Fibroblast of skin of right biceps (primary cell): ENCODE measurements around the gene SNCA.

Experiments
- DNase-seq: peaks from one replicate; pipeline ENCODE4 v3.0.0-alpha.2; 2013

Gene SNCA

DNA sequence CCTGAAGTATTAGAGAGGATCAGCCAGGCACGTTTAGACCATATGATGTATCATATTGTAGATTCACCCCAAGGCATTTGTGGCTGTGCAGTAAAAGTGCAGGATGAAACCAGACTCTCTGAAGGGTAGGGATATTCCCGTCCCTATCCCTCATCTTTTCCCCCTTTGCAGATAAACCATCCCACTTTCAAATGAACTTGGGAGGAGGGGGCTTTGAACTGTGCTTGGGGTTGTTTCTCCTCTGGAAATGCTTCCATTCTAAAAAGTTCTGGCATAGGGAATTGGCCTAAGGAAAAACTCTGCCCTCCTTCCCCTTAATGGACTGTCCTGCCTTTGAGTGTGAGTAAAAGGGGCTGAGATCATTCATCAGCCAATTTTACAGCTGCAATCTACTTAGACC, 23.8 kb downstream of the SNCA start:
- no peak for DNase-seq

DNA sequence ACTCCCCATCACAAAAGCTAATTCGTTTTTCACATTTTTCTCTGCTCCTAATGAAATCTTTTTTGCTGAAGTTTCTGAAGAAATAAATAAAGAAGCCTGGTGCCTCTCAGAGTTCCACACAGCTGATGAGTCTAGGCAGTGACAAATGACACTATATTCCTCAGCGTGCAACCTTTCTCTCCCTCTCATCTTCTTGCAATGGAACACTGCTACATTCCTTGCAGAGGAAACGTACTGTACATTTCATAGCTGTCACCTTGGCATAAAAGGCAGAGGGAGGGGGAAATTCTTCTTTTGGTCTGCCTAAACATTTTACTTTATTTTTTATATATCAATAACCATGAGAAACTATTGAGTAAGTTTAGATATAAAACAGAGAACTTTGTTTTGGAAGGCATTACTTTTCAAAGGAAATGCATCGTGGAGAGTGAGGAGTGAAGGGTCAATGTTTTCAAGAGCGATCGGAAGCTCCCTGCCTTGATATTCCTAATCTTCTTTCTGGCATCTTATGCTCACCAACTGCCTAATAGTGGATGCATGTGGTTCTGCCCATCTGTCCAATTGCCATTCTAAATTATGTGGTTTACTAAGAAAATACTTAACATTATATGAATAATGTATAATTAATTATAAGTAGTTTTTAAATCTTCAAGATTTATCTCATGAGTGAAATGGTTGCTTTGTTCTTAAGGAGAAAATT, 29.4 kb downstream of the SNCA start:
- DNase-seq, result no peak

DNA sequence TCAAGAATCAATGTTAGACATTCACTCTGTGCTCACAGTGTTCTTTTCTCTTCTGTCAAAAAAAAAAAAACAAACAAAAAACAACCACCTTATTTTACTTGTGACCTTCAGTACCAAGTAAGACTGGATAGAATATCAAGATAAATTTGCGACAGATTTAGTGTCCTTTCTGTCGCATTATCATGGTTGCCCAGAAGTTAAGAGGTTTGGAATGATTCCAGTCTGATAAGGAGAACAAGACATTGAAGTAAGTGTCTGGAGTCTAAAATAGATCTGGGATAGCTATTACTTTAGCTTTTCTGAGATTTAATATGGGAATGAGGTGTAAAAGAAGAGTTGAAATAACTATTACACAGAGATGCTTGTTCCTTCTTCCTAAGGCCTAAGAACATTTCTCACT, 31.7 kb downstream of the SNCA start:
- DNase-seq, result no peak

DNA sequence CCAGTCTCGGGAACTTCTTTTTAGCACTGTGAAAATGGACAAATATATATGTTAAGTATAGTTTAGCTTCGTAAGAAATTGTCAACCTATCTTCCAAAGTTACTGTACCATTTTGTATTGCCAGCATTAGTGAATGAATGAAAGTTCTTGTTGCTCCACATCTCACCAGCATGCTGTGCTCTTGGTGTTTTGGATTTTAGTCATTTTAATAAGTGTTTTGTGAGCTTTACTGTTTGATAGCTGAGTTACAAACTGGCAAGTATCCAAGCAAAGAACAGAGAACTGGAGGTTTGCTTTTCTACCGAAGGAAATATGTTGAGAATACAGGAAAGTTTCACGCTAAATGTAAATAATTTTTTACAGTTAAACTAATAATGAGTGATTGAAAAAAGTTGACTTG, 33.0 kb downstream of the SNCA start:
- DNase-seq, result no peak

DNA sequence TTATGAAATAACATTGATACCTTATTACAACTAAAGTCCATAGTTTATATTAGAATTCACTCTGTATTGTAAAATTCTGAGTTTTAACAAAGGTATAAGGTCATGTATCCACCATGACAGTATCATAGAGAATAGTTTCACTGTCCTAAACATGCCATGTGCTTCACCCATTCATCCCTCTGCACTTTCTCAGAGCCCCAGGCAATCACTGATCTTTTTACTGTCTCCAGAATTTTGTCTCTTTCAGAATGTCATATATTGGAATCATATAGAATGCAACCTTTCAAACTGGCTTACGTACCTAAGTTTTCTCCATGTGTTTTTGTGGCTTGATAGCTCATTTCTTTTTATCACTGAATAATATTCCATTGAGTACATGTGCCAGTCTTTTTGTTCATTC, 33.9 kb downstream of the SNCA start:
- DNase-seq, result no peak

DNA sequence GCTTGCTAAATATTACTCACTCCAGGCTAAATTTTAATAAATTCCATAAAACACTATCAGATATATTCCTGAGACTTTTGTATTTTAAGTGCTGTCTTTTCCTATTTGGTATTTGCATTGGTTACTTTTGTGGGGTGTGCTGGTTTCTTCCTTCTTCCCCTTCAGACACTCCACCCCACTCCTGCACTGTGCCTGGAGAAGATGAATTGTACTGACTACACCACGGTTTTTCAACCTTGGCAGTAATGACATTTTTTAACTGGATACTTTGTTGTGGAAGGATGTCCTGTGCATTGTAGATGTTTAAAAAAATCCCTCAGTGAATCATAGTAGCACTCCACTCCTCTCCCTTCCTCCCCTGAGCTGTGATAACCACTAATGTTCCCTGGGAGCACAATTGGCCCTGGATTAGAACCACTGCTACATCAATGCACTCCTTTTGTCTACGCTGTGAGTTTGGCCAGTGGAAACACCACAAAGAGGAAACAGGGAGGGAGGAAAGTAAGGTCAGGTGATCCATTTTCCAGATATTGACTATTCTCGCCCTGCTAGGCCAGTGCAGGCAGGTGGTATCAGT, 36.3 kb downstream of the SNCA start:
- DNase-seq, result peak; percentile 13

DNA sequence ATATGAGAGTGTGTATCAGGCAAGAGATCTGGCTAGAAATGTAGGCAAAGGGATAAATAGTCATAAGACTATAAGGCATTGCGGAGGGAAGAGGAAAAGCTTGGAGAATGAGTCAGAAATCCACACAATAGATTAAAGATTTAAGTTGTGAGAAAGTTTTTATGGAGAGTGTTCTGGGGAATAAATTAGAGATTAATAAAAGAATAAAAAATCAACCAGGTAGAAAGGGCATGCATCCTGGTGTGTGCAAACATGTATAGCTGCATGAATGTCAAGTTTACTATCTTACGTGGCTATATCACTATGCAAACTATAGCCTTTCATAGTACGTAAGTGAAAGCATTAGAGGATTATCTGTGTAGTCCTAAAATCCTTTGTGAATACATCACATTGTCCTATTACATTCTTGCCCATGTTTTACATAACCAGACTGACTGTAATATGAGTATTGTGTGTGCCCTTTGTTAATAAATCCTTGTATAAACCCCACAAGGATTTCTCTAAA, 36.9 kb downstream of the SNCA start:
- DNase-seq, result peak; percentile 23

DNA sequence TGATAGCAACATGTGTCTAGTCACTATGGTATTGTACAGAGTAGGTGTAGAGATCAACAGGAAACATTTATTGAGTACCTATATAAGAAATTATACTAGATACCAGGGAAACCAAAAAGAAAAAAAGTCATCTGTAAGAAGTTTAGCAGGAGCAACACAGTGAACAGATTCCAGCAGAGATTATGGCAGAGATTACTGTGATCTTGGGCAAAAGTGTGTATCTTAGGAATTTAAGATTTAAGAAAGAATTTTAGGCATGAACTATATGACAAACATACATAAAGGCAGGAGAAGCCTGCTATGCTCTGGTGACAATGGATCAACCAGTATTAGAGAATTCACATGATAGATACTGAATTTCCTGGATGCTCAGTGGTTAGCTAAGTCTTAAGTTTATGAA, 37.9 kb downstream of the SNCA start:
- no peak for DNase-seq

DNA sequence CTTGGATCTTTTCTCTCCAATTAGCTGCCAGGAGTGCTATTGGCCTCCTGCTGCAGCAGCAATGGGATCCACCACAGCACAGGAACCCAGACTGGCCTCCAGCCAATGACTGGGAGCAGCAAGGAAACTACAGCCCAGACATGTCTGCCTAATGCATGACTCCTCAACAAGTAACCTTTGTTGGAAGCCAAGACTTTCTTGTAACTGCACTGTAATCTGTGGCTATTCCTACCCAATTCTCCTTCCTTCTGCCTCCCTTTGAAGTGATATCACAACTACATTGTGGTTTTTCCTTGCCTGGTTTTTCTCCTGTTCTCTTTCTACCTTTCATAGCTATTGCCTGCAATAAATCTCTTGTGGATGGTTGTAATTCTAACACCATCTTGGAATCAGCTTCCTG, 39.8 kb downstream of the SNCA start:
- DNase-seq, result peak; percentile 51

DNA sequence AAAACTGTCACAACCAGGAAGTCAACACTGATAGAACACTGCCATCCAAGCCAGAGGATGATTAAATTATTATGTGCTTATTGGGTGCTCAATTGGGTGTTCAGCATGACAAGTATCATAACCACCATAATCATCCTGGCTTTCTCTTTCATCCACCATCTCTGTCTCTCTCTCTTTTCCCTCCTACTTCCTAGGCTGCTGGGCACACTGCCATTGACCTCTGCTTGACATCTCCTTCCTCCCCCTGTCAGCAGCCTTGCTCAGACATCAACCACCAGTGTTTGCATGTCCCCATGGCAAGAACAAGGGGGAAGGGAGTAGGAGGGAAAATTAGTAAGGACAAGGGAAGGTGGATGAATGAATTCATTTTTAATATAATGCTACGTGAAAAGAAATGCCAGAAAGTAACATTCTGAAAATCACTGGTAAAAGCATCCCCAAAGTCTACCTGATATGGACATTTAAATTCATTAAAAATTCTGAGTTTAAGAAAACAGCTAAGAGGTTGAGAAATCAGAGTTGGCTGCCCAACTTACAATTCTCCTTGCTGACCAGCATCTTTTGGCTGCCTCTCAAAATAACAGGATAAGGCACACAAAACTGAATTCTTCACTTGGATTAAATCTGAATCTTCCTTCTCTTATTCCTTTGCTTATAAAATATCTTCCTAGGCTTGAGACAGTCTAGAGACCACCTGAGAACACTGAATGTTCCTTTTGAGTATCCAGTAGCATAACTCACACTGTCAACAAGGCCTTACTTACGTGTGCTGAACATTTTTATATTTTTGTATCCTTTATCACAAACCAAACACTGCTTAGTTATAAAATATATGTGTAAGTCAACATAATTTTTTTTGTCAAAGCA, 48.5 kb downstream of the SNCA start:
- peak; percentile 25 for DNase-seq

DNA sequence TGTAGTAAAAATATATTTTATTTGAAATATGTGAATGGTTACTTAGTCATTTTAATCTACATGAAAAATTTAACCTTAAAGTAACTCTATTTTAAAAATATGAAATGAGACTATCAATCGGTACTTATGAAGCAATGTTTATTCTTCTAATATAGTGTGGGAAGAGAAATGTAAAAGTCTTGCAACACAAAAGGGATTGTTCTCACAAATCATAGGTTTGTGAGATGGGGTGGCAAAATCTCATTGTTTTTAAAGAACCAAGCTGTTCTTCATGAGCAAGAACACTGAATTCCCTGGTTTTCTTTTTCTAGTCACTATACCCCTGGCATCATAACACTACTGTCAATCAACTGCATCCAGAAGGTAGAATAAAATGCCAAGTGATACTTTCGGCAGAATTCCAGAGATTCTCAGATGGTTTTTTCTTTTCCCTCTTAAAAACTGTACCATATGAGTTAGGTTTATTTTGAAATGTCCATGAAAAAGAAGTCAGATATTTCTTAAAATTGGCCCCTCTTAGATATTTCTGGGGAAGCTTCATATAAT, 52.2 kb downstream of the SNCA start:
- DNase-seq, result no peak

DNA sequence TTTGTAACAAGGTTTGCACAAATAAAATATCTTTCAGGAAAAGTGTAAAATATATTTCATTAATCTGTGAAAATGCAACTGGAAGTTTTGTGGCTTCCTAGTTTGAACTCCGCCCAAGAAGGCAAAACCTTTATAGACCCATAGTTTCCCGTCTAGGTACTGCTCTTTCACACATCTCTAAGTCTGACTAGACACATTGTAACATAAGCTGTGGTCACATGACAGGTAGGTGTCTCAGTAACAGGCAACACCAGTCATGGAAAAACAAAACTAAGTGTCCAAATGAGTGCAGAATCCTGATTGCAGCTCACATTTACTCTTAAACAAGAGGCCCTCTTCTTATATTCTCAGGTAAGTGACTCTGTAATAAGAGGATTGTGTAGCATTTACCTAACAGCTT, 55.6 kb downstream of the SNCA start:
- DNase-seq, result no peak

DNA sequence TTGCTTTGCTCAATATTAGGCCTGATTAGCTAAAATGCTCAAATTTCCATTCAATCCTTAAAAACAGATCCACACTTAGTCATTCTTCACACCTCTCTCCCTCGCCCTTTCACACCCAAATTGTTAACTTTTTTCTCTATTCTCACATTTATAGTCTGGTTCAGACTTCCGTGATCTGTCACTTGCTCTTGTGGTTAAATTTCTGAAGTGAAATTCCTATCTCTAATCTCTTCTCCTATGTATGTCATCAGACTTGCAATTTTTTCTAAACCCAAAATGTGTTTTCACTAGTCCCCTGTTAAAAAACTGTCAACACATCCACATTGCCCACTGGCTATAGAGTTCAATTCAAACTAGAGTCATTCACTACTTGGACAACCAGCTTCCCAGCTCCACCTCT, 63.2 kb downstream of the SNCA start:
- no peak for DNase-seq

DNA sequence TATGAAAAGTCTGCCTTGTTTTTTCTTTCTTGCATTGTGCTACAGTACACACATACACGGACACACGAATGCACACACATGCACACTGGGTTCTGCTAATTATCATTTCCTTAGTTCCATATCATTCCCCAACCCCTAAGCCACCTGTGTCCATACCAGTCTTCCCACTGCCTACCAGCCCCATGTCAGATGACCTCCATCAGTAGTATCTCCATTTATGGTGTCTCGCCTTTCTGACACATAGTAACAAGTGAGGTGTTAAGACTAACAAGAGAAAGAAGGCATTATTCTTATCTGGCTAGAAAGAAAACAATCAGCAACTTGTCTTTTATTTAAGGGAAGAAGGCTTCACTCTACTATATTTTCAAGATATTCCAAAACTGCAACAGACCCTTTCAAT, 67.1 kb downstream of the SNCA start:
- DNase-seq, result no peak

DNA sequence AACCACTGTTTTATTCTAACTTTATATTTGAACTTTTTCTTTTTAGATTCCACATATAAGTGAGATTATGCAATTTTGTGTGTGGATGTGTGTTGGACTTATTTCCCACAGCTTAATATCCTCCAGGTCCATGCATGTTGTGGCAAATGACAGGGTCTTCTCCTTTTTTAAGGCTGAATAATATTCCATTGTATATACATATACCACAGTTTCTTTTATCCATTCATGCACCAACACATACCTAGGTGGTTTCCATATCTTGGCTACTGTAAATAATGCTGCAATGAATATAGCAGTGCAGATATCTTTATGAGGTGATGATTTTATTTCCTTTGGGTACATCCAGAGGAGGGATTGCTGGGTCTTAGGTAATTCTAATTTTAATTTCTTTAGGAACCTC, 69.0 kb downstream of the SNCA start:
- no peak for DNase-seq

DNA sequence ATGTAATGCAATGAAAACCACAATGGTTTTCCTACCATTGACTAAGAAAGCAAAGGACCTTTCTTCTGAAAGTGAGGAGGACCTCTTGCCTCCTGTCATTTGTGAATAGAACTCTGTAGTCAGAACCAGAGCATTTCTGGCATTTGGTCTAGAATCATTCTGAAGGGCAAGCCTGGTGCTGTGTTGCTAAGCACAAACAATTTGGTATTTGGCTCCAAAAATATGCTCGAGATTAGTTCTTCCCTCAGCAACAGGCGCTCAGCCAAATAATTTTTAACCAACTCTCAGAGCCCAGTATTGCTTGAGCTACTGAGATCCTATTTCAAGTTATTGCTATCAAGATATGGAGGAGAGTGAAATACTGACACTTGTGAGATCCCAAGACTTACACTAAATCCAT, 71.0 kb downstream of the SNCA start:
- peak; percentile 59 for DNase-seq

DNA sequence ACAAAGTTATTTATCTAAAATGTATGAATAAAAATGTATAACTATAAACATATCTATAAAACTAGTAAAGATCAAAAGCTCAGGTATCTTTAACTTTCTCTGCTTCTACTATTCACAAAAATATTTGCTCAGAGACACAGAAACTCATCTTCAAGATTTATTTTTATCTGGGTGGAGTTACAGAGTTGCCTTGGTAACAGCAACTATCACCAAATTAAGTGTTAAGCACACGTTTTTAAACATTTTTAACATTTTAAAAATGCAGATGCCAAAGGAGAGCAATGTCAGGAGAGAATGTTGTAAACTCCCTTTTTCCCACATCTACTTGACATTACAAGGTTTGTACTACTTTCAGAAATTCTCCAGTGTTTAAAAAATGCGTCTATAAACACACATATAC, 71.4 kb downstream of the SNCA start:
- DNase-seq, result no peak

DNA sequence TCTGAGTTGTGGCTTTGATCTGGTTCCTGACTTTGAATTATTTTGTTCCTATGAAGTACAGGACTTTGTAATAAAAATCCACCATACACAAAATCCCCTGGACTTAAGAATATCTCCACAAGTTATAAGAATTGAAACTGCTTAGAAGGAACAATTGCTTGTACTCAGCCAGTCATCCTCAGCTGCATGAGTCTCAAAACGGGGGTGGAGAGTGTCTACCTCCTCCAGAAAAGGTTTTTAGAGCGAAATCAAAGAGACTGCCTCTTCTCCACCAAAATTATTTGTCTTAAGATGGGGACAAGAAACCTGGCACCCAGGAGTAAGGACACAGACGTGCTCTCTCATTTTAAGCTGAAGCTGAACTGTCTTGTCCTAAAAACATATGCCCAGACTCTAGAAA, 74.7 kb downstream of the SNCA start:
- no peak for DNase-seq

DNA sequence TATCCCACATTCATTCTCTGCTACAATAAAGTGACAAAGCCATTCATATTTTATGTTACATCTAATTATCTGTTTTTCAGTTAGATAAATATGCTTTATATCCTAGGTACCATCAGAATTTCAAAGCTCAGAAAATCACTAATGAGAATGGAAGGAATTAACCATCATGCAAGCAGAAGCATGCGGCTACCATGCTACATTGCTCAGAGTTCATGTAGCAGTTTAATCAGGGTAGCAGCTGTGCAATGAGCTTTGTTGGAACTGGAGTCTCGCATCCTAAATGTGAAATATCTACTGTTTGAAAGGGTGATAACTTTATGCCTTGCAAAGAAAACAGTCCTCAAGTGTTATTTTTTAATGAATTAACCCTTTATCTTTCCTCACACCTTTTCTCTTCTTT, 77.5 kb downstream of the SNCA start:
- no peak for DNase-seq

DNA sequence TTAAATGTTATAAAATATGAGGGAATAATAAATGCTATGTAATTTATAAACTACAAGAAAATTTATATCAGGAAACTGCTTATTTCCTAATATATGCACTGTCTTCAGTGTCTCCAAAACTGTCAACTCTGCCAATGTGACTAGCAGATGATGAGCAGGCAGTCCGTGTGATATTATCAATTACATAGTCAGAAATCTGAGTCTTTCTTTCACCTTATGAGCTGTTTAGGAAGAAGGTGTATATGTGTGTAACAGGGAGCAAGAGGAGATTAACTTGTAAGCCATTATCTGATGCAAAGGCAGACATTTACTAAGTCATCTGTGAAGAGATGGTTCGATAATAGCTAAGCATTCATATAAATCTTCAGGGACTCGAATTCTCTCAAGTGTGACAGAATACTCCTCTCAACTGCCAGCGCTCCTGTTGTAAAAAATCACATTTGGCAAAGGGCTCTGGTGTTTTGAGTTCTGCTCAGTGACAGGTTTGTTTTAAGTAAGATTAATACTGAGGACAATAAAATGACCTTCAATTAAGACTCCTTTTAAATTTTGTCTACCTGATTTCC, 79.7 kb downstream of the SNCA start:
- DNase-seq, result no peak

DNA sequence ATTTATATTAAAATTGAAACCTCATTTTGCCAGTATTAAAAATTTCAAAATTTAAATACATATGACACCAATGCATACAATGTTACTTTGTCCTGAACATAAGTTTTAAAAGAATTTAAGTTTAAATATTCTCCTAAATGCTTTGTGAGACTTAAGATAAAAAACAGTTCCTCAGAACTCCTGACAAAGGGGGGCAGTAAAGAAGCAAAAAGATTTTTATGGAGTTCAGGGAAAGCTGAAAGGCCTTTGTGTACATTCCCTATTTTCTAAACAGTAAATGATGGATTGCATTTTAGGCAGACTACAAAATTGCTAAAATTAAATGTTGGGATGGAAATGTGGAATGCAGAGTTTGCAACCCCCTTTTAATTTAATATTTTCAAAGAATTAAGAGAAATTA, 81.7 kb downstream of the SNCA start:
- DNase-seq, result peak; percentile 2

DNA sequence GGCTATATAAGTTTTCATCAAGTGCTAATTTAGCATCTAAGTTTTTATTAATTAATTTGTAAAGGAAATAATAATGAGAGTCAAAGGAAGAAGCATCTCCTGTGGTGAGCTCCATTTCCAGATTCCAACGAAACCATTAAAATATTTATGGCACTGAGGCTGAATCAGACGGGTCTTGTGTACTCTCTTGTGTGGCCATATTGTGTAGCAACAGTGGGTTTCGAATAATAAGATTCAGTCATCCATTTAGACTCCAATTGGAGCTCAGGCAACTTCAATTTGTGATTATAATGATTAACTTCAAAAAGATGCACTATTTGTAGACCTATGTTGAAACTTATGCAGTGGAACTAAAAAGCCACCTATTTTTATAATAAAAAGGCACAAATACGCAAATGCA, 82.4 kb downstream of the SNCA start:
- DNase-seq, result peak; percentile 37

DNA sequence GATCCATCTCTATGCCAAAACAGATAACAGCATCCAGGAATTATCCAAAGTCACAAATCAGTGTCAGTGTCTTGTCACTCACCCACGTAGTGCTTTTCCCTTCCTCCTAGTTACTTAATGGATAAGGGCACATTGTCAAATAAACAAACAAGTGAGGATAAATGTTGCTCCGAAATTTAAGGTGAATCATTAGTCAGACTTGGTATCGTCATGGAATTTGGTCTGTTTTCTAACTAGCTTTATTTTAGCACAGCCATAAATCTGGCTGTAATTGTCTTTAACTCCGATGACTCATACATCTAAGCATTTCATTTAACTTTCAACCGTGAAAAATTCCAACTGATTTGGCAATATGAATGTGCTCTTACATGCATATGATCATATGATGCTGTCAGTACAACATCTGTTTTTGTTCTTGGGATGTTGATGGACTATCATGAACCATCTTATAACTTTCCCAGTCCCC, 83.3 kb downstream of the SNCA start:
- DNase-seq, result peak; percentile 97
